GM12872 (cell line): ENCODE measurements around the gene SAYSD1.

Experiments
- CTCF ChIP-seq: IDR thresholded peaks from 3 replicates; pipeline ENCODE4 v1.5.1; 2011; ENCODE audit warnings: low read depth, mild to moderate bottlenecking, low read length, moderate library complexity; ENCODE audit not compliant: insufficient read depth

The SAYSD1 gene

GRCh38 chr6:39077882-39078594, 36.9 kb downstream of the SAYSD1 start:
- no peak for TF ChIP-seq CTCF

GRCh38 chr6:39076623-39077535, 38.1 kb downstream of the SAYSD1 start:
- TF ChIP-seq CTCF: no peak

DNA sequence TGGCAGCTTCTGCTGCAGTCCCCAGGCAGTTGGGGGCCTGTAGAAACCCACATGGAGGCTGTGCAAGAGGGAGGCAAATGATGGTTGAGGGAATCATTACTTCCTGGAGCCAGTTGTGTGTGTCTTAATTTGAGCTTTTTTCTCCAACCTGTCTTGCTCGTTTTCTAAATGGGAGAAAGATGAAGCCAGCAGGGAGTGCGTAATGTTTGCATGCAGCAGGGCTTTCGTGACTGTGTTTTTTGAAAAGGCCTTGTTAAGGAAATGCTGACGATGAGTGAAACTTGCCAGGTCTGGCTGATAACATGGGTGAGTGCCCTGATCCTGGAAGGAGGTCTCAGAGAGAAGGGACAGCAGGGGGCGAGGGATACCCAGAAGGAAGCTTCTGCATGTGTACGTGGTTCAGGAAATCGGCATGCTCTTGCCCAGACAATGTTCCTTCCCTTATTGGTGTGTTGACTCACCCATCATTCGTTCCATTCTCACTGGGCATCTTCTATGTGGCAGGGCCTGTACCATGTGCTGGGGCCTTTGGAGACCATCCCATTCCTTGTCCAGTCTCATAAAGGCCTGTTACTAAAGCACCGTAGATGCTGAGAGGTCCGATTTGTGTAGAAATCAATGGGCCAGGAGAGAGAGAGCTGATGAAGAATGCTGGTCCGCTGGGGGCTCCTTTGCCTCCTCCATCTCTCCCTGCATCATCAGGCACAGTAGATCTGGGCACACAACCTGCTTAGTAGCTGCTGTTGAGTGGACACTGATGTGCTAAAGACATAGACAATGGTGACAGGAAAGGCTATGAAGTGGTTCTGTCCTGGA, 39.0 kb downstream of the SAYSD1 start:
- no peak for TF ChIP-seq CTCF

DNA sequence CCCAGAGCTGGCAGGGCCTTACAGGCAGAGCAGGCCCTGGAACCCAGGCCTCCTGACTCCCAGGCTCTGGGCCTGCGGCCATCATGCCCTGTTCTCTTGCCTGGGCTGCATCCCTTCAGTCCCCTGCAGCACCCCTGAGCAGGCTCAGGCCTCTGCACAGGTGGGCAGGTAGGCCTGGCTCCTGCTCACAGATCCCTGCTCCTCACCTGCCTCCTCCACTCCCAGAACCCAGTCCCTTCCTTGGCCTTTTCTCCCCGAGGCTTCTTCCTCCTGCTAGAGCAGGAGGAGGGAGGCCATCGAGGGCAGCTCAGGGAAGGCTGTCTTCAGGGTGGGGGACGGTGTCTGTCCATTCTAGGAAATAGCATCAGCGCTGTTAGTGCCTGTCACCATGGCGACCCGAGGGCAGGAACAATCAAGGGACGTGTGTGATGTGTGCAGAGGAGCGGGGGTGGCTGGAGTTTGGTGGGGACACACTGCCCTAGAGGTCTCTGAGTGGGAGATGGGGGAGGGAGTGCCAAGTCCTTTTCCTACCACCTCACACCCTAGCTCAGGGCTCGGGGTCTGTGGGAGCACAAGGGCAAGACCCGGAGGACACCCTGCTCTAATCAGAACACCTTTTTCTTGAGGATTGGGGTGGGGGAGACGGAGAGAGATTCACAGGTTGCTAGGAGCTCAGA, 39.8 kb downstream of the SAYSD1 start:
- TF ChIP-seq CTCF: no peak

DNA sequence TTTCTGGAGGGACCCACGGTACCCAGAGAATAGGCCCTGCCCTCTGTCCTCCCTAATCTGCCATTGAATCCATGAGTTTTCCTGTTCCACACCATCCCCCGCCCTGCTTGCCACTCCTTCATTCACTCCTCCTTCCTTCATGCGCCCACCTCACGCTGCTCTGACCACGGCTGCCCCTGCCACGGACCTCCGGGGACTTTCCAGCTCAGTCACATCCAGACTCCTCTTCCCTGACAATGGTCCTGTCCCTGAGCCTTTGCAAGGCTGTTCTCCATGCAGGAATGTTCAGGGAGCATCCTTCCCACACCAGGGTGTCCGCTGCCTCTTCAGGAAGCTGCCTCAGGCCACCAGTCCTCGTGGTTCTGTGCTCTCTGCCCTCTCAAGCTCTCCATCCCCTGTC, 40.5 kb downstream of the SAYSD1 start:
- no peak for TF ChIP-seq CTCF

DNA sequence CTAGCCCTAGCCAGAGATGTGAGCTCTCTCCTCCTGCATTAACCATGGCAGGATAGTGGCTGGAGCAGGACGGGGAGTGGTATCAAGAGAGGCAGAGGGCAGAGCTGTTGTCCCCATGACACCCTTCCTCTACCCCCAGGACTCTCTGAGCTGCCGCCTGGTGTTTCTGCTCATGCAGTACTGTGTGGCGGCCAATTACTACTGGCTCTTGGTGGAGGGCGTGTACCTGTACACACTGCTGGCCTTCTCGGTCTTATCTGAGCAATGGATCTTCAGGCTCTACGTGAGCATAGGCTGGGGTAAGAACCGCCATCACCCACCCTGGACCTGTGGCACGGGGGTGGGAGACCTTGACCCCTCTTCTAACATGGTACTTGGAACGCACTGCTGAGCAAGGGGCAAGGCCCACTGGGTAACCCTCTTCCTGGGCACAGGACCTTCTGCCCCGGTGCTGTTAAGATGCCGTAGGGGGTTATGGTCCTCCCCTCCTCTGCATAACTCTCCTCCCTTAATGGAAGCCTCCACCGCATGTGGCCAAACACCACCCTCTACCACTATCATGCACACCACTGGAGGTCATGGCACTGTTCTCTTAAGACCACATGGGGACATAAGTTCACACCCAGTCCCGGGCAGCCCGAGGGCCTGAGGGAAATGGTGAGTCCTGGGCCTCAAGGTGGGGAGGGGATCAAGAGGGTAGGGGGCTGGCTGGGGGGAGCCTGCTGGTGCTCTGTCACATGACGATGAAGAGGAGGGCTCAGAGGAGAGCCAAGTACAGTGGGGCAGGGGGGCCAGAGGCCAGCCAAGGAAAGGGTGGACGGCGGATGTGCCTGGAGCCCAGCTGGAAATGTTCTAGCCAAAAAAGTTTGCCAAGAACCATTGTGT, 41.3 kb downstream of the SAYSD1 start:
- no peak for TF ChIP-seq CTCF
